Measurements from ENCODE around the gene SPDYA.
A peak's percentile ranks its signal among the peaks of the same experiment; 100 is the strongest.

Gene SPDYA

DNA sequence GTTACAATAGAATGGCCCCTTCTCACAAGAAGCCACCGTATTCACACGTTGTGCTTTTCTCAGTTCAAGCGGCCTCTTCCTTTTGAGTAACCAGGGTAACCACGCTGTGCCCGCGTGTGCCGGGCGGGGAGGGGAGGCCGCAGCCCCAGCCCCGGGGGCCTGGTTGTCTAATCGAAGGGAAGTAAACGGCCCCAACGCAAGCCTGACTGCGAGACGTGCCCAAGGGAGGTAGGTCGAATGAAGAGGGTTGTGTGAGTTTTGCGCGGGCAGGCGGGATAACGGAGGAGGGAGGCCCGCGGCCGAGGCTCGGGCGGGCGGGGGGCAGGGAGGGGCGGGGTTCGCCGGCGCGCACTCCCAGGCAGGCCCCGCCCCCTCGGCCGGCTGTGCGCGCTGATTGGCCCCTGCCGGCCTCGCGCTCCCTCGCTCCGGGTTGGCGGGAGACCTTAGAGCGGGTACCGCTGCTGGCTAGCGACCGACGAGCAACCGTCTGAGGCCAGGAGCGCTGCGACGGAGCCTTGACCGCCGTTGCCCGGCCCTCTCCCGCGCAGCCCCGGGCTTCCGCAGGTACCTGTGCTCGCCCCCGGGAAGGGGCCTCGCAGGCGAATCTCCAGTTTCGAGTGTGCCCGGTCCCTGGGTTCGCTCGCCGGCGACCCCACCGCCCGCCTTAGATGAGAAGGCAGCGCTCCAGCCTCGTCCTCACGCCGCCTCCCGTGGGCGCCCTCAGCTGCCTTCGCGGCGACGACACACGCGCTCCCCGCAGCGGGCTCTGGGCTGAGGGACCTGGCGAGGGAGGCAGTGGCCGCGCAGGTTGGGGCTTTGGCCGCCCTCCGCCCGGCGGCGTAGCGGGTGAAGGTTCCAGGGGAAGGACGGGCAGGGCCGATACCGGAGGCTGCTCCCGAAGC is at the start of gene SPDYA:
TSS of gene SPDYA (plus strand) at position 451 of the 902 bp plus-strand sequence. CDS start 5,181 bp downstream, outside the sequence.
- TF ChIP-seq GATA3 (IDR thresholded peaks at IDR 0.05; ENCODE audit: low read depth, low read length) (no peak), GATA2 (IDR thresholded peaks at IDR 0.05; ENCODE audit: low read depth, low read length) (no peak)

DNA sequence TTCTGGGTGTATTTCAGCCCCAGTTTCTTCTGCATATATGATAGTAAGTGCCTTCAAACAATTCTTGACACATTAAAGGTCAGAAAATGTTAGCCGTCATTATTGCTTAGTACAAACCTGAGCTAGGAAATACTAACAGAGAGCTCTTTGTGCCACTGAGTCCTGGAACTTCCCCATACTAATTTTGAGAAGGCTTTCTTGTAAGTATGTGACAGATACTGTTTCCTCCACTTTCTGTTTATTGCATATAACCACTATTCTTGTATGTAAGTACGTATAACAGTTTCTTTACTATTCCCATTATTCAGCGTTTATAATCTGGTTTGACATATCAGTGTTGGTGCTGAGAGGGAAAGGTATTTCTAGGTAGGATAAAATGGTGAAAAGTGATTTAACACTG is 49.2 kb upstream of the SPDYA start:
- no peak for TF ChIP-seq GATA2 (IDR thresholded peaks at IDR 0.05; ENCODE audit: low read depth, low read length)
- no peak for TF ChIP-seq GATA3 (IDR thresholded peaks at IDR 0.05; ENCODE audit: low read depth, low read length)

DNA sequence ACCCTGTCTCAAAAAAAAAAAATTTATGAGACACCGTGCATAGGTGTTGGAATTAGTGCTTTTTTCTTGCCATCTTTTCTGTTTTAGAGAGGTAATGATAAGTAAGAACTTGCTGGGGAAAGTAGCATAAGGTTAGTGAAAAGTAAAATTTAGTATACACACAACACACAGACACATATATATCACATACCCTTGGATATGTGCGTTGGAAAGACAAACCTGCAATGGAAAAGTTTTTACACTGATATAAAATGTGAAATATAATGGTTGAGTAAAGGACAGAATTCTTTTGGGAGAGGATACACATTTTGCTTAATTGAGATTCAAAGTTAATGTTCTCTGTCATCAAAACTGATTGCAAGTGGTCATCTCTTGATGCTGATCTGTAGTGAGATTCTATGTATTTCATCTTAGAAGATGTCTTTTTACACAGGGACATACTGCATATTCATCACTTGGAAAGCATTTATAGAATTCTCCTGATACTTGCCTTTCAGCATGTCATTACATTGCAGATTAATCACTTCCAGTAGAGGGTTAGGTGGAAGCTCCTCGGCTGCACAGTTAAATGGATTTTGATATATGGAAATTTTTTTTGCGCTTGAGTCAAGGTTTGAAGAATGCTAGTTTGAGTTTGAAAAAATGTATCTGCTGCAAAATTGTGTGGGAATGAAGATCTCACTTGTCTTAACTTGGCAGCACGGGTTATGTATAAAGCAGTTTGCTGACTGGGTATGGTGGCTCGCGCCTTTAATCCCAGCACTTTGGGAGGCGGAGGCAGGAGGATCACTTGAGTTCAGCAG is 45.5 kb upstream of the SPDYA start:
- no peak for TF ChIP-seq GATA2 (IDR thresholded peaks at IDR 0.05; ENCODE audit: low read depth, low read length)
- no peak for TF ChIP-seq GATA3 (IDR thresholded peaks at IDR 0.05; ENCODE audit: low read depth, low read length)

- TF ChIP-seq GATA2 (IDR thresholded peaks at IDR 0.05; ENCODE audit: low read depth, low read length): no peak
- no peak for TF ChIP-seq GATA3 (IDR thresholded peaks at IDR 0.05; ENCODE audit: low read depth, low read length)
Observed at GRCh38 chr2:28766070-28766469, 44.6 kb upstream of the SPDYA start.

DNA sequence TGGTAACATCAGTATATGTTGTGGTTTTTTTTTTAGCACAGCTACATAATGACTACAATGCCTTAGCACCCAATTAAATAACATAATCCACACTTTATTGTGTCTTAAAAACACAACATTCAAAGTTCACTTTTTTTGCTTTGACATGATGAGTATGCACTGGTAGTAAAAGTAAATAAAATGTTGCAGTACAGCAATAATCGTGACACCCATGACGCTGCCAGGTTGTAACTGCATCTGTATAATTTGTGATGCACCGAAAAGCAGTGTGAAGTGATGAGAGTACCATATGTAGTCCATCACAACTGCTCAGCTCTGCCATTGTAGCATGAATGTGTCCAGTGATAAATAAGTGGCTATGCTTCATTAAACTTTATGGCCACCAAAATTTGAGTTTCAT is 43.3 kb upstream of the SPDYA start:
- TF ChIP-seq GATA2 (IDR thresholded peaks at IDR 0.05; ENCODE audit: low read depth, low read length) (no peak), GATA3 (IDR thresholded peaks at IDR 0.05; ENCODE audit: low read depth, low read length) (no peak)

- no peak for TF ChIP-seq GATA3 (IDR thresholded peaks at IDR 0.05; ENCODE audit: low read depth, low read length)
- no peak for TF ChIP-seq GATA2 (IDR thresholded peaks at IDR 0.05; ENCODE audit: low read depth, low read length)
Observed at GRCh38 chr2:28768422-28768821, 42.2 kb upstream of the SPDYA start.

GRCh38 chr2:28768952-28769351 is 41.7 kb upstream of the SPDYA start:
- TF ChIP-seq GATA2 (IDR thresholded peaks at IDR 0.05; ENCODE audit: low read depth, low read length) (no peak), GATA3 (IDR thresholded peaks at IDR 0.05; ENCODE audit: low read depth, low read length) (no peak)

DNA sequence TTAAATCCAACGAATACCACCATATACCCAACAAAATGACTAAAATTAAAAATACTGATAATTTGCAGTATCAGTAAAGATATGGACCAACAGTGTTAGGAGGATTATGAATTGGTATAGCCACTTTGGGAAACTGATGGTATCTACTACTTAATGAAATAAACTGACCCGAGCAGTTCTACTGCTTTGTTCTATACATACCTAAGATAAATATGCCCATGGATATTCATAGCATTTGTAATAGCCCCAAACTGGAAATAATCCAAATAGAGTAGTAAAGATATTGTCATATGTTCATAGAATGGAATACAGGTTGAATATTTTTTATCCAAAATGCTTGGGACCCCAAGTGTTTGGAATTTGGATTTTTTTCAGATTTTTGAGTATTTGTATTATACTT is 38.3 kb upstream of the SPDYA start:
- TF ChIP-seq GATA3 (IDR thresholded peaks at IDR 0.05; ENCODE audit: low read depth, low read length): no peak
- TF ChIP-seq GATA2 (IDR thresholded peaks at IDR 0.05; ENCODE audit: low read depth, low read length): no peak

DNA sequence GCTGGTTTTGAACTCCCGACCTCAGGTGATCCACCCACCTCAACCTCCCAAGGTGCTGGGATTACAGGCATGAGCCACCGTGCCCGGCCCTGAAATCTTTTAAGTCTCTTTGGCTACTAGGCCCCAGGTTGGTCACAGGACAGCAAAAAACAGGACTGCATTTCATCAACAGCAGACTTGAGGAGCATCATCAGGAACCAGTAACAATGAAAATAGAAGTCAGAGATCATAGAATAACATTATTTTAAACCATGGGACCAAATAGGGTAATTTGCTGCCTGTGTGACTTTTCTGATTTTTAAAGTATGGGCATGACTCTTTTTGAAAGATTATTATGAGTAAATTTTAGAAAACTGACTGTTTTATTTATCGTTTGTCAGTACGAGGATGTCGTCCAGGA is 34.2 kb upstream of the SPDYA start:
- TF ChIP-seq GATA3 (IDR thresholded peaks at IDR 0.05; ENCODE audit: low read depth, low read length): no peak
- TF ChIP-seq GATA2 (IDR thresholded peaks at IDR 0.05; ENCODE audit: low read depth, low read length): no peak

GRCh38 chr2:28778392-28778791 is 32.2 kb upstream of the SPDYA start:
- no peak for TF ChIP-seq GATA3 (IDR thresholded peaks at IDR 0.05; ENCODE audit: low read depth, low read length)
- no peak for TF ChIP-seq GATA2 (IDR thresholded peaks at IDR 0.05; ENCODE audit: low read depth, low read length)

DNA sequence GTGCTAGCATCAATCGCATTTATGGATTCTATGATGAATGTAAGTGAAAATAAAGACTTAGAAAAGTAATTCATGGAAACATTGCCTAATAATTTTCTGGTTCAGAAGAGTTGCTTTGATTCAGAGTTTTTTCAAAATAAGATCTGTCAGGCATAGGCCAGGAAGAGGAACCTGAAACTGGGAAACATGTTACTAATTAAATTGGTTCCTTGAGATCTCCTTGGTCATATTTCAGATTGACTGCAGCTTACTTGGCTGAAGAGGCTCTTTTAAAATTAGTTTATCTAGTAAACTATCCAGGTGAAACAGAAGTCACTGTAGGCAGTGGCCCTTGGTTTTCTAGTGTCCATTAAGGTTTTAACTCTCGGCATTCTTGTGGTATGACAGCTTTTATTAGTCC is 31.6 kb upstream of the SPDYA start:
- TF ChIP-seq GATA3 (IDR thresholded peaks at IDR 0.05; ENCODE audit: low read depth, low read length): no peak
- no peak for TF ChIP-seq GATA2 (IDR thresholded peaks at IDR 0.05; ENCODE audit: low read depth, low read length)

DNA sequence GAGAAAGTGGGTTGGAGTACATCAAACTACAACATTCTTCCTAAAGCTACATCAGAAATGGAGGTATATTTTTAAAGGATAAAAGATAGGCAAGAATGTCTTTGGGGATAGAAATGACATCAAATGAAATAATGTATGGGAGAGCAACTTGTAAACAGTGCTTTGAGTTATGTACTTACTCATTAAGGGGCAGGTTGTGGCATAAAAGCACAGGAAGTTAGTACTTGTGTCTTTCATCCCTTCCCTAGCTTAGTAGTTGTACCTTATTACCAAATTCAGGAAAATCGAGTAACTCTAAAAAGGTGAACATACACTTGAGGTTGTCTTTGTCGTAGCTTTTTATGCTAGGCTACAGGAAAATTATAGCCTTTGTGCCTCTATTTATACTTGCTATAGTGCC is 30.1 kb upstream of the SPDYA start:
- no peak for TF ChIP-seq GATA2 (IDR thresholded peaks at IDR 0.05; ENCODE audit: low read depth, low read length)
- no peak for TF ChIP-seq GATA3 (IDR thresholded peaks at IDR 0.05; ENCODE audit: low read depth, low read length)

GRCh38 chr2:28782423-28782822 is 28.2 kb upstream of the SPDYA start:
- TF ChIP-seq GATA2 (IDR thresholded peaks at IDR 0.05; ENCODE audit: low read depth, low read length): no peak
- 0 out of 2 replicates have a peak, but pooled peaks have one; percentile 22 for TF ChIP-seq GATA3 (IDR thresholded peaks at IDR 0.05; ENCODE audit: low read depth, low read length)

- no peak for TF ChIP-seq GATA3 (IDR thresholded peaks at IDR 0.05; ENCODE audit: low read depth, low read length)
- no peak for TF ChIP-seq GATA2 (IDR thresholded peaks at IDR 0.05; ENCODE audit: low read depth, low read length)
Observed at GRCh38 chr2:28796620-28797019, 14.0 kb upstream of the SPDYA start.

Data from SH-SY5Y (cell line).